Stimulated activated CD4-positive, alpha-beta T cell treated with anti-CD3 and anti-CD28 coated beads, Interleukin-15, amount 100 ng/mL, for 24 hours (primary cell): ENCODE results near the gene KIAA1191.
"Not testable (repeated sequence)": the region's sequence is repeated elsewhere in the genome, so short reads cannot be mapped to it uniquely, and the experiment has no call there.

Experiments used
- DNase-seq: peaks from one replicate; pipeline ENCODE4 v3.0.0-alpha.2; 2020

KIAA1191 gene

DNA sequence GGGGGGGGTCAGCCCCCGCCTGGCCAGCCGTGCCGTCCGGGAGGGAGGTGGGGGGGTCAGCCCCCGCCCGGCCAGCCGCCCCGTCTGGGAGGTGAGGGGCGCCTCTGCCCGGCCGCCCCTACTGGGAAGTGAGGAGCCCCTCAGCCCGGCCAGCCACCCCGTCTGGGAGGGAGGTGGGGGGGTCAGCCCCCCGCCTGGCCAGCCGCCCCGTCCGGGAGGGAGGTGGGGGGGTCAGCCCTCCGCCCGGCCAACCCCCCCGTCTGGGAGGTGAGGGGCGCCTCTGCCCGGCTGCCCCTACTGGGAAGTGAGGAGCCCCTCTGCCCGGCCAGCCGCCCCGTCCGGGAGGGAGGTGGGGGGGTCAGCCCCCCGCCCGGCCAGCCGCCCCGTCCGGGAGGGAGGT lies 56.2 kb downstream of the KIAA1191 start:
- DNase-seq, result not testable (repeated sequence)
